ENCODE results near the gene GRK6.

The GRK6 gene

DNA sequence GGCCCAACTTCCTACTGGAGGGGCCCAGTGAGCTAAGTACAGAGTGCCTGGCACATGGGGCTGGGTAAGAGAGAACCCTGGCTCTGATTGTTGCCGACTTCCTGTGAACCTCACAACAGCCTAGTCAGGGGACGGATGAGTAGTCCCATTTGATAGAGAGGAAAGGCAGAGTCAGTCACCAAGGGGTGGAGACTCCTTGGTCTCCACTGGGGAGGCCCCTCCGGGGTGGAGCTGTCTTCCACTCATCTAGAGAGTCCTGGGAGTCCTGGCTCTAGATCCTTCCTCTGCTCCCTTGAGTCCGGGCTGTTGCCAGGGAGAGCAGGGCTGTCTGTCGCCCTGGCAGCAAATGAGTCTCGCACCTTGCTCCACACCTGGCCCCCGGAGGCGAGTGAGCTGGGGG is 8.0 kb downstream of the GRK6 start:
- no peak for DNase-seq
- peaks cover 56% of the 10 kb centered on the region for H3K36me3 ChIP-seq (replicated peaks)
- H3K27me3 ChIP-seq (replicated peaks) = no peaks in the 10 kb centered on the region
- TF ChIP-seq, protein P1, sequence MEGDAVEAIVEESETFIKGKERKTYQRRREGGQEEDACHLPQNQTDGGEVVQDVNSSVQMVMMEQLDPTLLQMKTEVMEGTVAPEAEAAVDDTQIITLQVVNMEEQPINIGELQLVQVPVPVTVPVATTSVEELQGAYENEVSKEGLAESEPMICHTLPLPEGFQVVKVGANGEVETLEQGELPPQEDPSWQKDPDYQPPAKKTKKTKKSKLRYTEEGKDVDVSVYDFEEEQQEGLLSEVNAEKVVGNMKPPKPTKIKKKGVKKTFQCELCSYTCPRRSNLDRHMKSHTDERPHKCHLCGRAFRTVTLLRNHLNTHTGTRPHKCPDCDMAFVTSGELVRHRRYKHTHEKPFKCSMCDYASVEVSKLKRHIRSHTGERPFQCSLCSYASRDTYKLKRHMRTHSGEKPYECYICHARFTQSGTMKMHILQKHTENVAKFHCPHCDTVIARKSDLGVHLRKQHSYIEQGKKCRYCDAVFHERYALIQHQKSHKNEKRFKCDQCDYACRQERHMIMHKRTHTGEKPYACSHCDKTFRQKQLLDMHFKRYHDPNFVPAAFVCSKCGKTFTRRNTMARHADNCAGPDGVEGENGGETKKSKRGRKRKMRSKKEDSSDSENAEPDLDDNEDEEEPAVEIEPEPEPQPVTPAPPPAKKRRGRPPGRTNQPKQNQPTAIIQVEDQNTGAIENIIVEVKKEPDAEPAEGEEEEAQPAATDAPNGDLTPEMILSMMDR (IDR thresholded peaks at IDR 0.05; ENCODE audit: low read depth, low read length, missing control alignments) = no peak
- H3K27ac ChIP-seq = no peak overlapping the region
- in situ Hi-C loops (cut with HindIII; ENCODE audit: low pct_ligation_motif_present, low sequenced_read_pairs) = loop anchor here (25.0 kb wide), 1 partner anchor 122 kb away; the partner anchor contains the start of genes MXD3, PRELID1 and RAB24
- H3K4me3 ChIP-seq (ENCODE audit: low read depth, low read length) = no peak overlapping the region

GRCh38 chr5:177434942-177435738 is 8.7 kb downstream of the GRK6 start:
- Histone ChIP-seq H3K27ac (no peak overlapping the region), H3K27me3 (replicated peaks) (no peaks in the 10 kb centered on the region), H3K4me3 (ENCODE audit: low read depth, low read length) (no peak overlapping the region), H3K36me3 (replicated peaks) (peaks cover 56% of the 10 kb centered on the region)
- in situ Hi-C loops (cut with HindIII; ENCODE audit: low pct_ligation_motif_present, low sequenced_read_pairs) = loop anchor here (25.0 kb wide), 1 partner anchor 123 kb away; the partner anchor contains the start of genes MXD3, PRELID1 and RAB24
- DNase-seq = no peak
- TF ChIP-seq, protein P1 (IDR thresholded peaks at IDR 0.05; ENCODE audit: low read depth, low read length, missing control alignments) = no peak

- no peak overlapping the region for H3K27ac ChIP-seq
- in situ Hi-C loops (cut with HindIII; ENCODE audit: low pct_ligation_motif_present, low sequenced_read_pairs) = loop anchor here (25.0 kb wide), 1 partner anchor 124 kb away; the partner anchor contains the start of genes MXD3, PRELID1 and RAB24
- H3K4me3 ChIP-seq (ENCODE audit: low read depth, low read length) = no peak overlapping the region
- H3K27me3 ChIP-seq (replicated peaks) = no peaks in the 10 kb centered on the region
- H3K36me3 ChIP-seq (replicated peaks) = peaks cover 56% of the 10 kb centered on the region
- DNase-seq = no peak
- TF ChIP-seq, protein P1 (IDR thresholded peaks at IDR 0.05; ENCODE audit: low read depth, low read length, missing control alignments) = no peak
Measured at GRCh38 chr5:177435847-177436536, 9.5 kb downstream of the GRK6 start.

DNA sequence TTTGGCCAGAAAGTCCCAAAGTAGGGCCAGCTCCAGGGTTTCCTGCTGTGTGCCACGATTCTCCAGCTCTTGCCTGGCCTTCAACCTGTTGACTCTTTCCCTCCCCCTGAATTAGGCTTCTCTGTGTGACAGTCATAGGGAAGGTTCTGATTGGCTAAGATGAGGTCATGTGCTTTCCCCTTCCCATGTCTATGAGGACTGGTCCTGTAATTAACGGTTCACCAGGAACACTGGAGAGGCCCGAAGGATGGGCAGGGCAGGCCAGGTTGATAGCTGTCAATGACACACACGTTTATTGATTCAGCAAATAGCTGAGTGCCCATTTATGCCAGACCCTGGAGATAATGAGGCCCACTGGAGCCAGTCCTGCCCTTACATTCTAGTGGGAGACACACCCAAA is 11.1 kb downstream of the GRK6 start:
- Histone ChIP-seq H3K4me3 (ENCODE audit: low read depth, low read length) (no peak overlapping the region), H3K27ac (no peak overlapping the region), H3K36me3 (replicated peaks) (peaks cover 52% of the 10 kb centered on the region), H3K27me3 (replicated peaks) (no peaks in the 10 kb centered on the region)
- TF ChIP-seq, protein P1 (IDR thresholded peaks at IDR 0.05; ENCODE audit: low read depth, low read length, missing control alignments) = no peak
- no peak for DNase-seq
- in situ Hi-C loops (cut with HindIII; ENCODE audit: low pct_ligation_motif_present, low sequenced_read_pairs) = loop anchor here (25.0 kb wide), 1 partner anchor 125 kb away; the partner anchor contains the start of genes MXD3, PRELID1 and RAB24

DNA sequence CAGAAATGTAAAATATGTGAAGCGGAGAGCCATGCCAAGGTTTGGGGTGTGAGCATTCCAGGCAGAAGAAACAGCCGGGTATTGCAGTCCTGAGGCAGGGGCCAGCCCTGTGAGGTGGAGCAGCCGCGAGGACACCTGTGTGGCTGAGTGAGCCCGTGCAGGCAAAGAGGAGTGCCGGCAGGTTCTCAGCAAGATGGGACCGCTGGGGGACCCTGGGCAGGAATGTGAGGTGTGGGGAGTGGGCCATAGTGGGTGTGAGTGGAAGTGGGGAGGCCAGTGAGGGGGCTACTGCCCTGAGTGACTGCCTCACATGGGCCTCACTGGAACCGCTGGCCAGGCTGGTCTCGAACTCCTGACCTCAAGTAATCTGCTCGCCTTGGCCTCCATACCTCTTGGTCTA is 12.0 kb downstream of the GRK6 start:
- TF ChIP-seq, protein P1 (IDR thresholded peaks at IDR 0.05; ENCODE audit: low read depth, low read length, missing control alignments) = no peak
- no peak for DNase-seq
- Histone ChIP-seq H3K27ac (no peak overlapping the region), H3K36me3 (replicated peaks) (peaks cover 44% of the 10 kb centered on the region), H3K4me3 (ENCODE audit: low read depth, low read length) (no peak overlapping the region), H3K27me3 (replicated peaks) (no peaks in the 10 kb centered on the region)
- in situ Hi-C loops (cut with HindIII; ENCODE audit: low pct_ligation_motif_present, low sequenced_read_pairs) = loop anchor here (25.0 kb wide), 1 partner anchor 126 kb away; the partner anchor contains the start of genes MXD3, PRELID1 and RAB24

All from brain microvascular endothelial cell (primary cell).